A549 (cell line): ENCODE data around the gene CPEB4. TPM values are rescaled to one million over a fixed set of nuclear protein-coding genes. Genes with fewer than 3 reads are reported as not detected.

Experiments
- ATAC-seq, 2 experiments: fragments of 200-7000 bp in 1 of 2; fragments of >200 bp in 1 of 2; cut with Nextera tagmentation in 1 of 2; cut with Tn5 transposase in 1 of 2; 3 replicates each; pipeline versions ENCODE4 v1.8.0 to v1.9.1; 2018 to 2020; ENCODE audit warnings: mild to moderate bottlenecking in 1 of 2, moderate library complexity in 1 of 2
- CTCF ChIA-PET: fragments of 300-600 bp; sonication (Branson Sonifier 250); formaldehyde crosslinking; extraction: SDS; loops from one replicate; lab custom pipeline; 2021; ENCODE audit warnings: antibody characterized with exemption, inconsistent platforms; lab: Yijun Ruan, JAX
- POLR2A ChIA-PET: fragments of 350-600 bp; formaldehyde crosslinking; extraction: SDS; loops from one replicate; lab custom pipeline; 2021; ENCODE audit warnings: antibody characterized with exemption, inconsistent platforms; lab: Yijun Ruan, JAX
- DNase-seq, 2 experiments: peaks; one replicate each; pipeline versions ENCODE4 v3.0.0 to v3.0.0-alpha.2; 2011 to 2016; ENCODE audit warnings: low read depth in 1 of 2, low spot score in 1 of 2
- FAIRE-seq: peaks from 2 replicates; lab custom pipeline; 2011; peaks lifted over from hg19 to GRCh38; lab: Jason Lieb, UNC
- H3K27ac ChIP-seq, 2 experiments: fragments of >200 bp; sonication (Bioruptor Twin); formaldehyde crosslinking; 3 replicates each; pipeline ENCODE4 v1.5.1; 2016 to 2017
- H3K4me1 ChIP-seq: fragments of >200 bp; sonication (Bioruptor Twin); formaldehyde crosslinking; 3 replicates; pipeline ENCODE4 v1.6.1; 2016
- H3K4me2 ChIP-seq: fragments of >200 bp; sonication (Bioruptor Twin); formaldehyde crosslinking; 3 replicates; pipeline ENCODE4 v1.6.1; 2016
- H3K4me3 ChIP-seq: fragments of >200 bp; sonication (Bioruptor Twin); formaldehyde crosslinking; 3 replicates; pipeline ENCODE4 v1.5.1; 2016
- H3K9me3 ChIP-seq: fragments of >200 bp; sonication (Bioruptor Twin); formaldehyde crosslinking; 3 replicates; pipeline ENCODE4 v1.6.1; 2016
- CBX2 ChIP-seq: fragments of 200-600 bp; sonication (generic); IDR thresholded peaks from 2 replicates; pipeline ENCODE4 v1.6.1; 2016; ENCODE audit warnings: low read depth, mild to moderate bottlenecking, borderline replicate concordance
- CEBPB ChIP-seq, 2 experiments: fragments of >200 bp in 1 of 2; sonication (Bioruptor Twin) in 1 of 2; formaldehyde crosslinking in 1 of 2; IDR thresholded peaks; 2 replicates each; pipeline ENCODE4 v1.6.1; 2012 to 2016
- CHD2 ChIP-seq: fragments of 150-350 bp; IDR thresholded peaks from 2 replicates; pipeline ENCODE4 v1.6.1; 2014; ENCODE audit warnings: low read length; ENCODE audit not compliant: partially characterized antibody
- EP300 ChIP-seq, 2 experiments: fragments of >200 bp; sonication (Bioruptor Twin); formaldehyde crosslinking; IDR thresholded peaks; 2 replicates in 1 of 2; 3 replicates in 1 of 2; pipeline ENCODE4 v1.6.1; 2016 to 2017
- ESRRA ChIP-seq: fragments of 150-350 bp; IDR thresholded peaks from 2 replicates; pipeline ENCODE4 v1.6.1; 2014; ENCODE audit warnings: mild to moderate bottlenecking, low read length, borderline replicate concordance
- GATA3 ChIP-seq: IDR thresholded peaks from 2 replicates; pipeline ENCODE4 v1.6.1; 2012; ENCODE audit warnings: borderline replicate concordance
- HEYL ChIP-seq: fragments of 250-450 bp; sonication (Bioruptor Pico); IDR thresholded peaks from 2 replicates; pipeline ENCODE4 v1.8.0; 2021; ENCODE audit warnings: mild to moderate bottlenecking, moderate library complexity
- HOXB13 ChIP-seq: fragments of 250-450 bp; sonication (Bioruptor Pico); IDR thresholded peaks from 2 replicates; pipeline ENCODE4 v1.5.0; 2020; ENCODE audit warnings: low read depth, mild to moderate bottlenecking, moderate library complexity
- JUN ChIP-seq, 2 experiments: fragments of >200 bp; sonication (Bioruptor Twin); formaldehyde crosslinking; IDR thresholded peaks; 2 replicates in 1 of 2; 3 replicates in 1 of 2; pipeline ENCODE4 v1.6.1; 2016 to 2017
- KDM1A ChIP-seq: fragments of 200-600 bp; sonication (generic); IDR thresholded peaks from 2 replicates; pipeline ENCODE4 v1.6.1; 2016; ENCODE audit warnings: low read depth, mild to moderate bottlenecking
- MAFK ChIP-seq: fragments of 450-650 bp; IDR thresholded peaks from 2 replicates; pipeline ENCODE4 v1.6.1; 2014; ENCODE audit not compliant: partially characterized antibody
- NPAS2 ChIP-seq: fragments of 250-450 bp; sonication (Bioruptor Pico); IDR thresholded peaks from 2 replicates; pipeline ENCODE4 v1.8.0; 2022; ENCODE audit warnings: mild to moderate bottlenecking, moderate library complexity, borderline replicate concordance
- POLR2AphosphoS2 ChIP-seq: conservative IDR thresholded peaks from 2 replicates; pipeline ENCODE4 v1.6.1; 2012; ENCODE audit warnings: low read length, improper control_type of control experiment, inconsistent platforms
- RARB ChIP-seq: fragments of 250-450 bp; sonication (Bioruptor Pico); IDR thresholded peaks from 2 replicates; pipeline ENCODE4 v1.8.0; 2021; ENCODE audit warnings: mild to moderate bottlenecking, moderate library complexity
- SMC3 ChIP-seq: fragments of >200 bp; sonication (Bioruptor Twin); formaldehyde crosslinking; IDR thresholded peaks from 3 replicates; pipeline ENCODE4 v1.6.1; 2018; ENCODE audit warnings: inconsistent platforms
- SREBF2 ChIP-seq: fragments of 450-650 bp; IDR thresholded peaks from 2 replicates; pipeline ENCODE4 v1.6.1; 2014; ENCODE audit warnings: mild to moderate bottlenecking, moderate library complexity
- TFCP2L1 ChIP-seq: fragments of 250-450 bp; sonication (Bioruptor Pico); IDR thresholded peaks from 2 replicates; pipeline ENCODE4 v1.5.0; 2021; ENCODE audit warnings: mild to moderate bottlenecking
- ZNF302 ChIP-seq: fragments of 250-450 bp; sonication (Bioruptor Pico); IDR thresholded peaks from 2 replicates; pipeline ENCODE4 v1.9.0; 2021; ENCODE audit warnings: inconsistent platforms, mild to moderate bottlenecking, moderate library complexity
- ZSCAN20 ChIP-seq: fragments of 250-450 bp; sonication (Bioruptor Pico); IDR thresholded peaks from 2 replicates; pipeline ENCODE4 v1.8.0; 2022; ENCODE audit warnings: mild to moderate bottlenecking, moderate library complexity
- WGBS: methylation state at CpG from one replicate; pipeline ENCODE4 v1.1.6; 2017; ENCODE audit errors: missing lambda C conversion rate; 5-methylcytosine and 5-hydroxymethylcytosine counted together
- polyA plus RNA-seq, 4 experiments: library from polyadenylated mRNA; depleted of rRNA in 3 of 4; stranded (reverse); fragments of >200 nt; fragmentation: RNase III in 1 of 4; extraction: RNeasy Plus Mini Kit Qiagen cat#74134 plus additional on column Dnase treatment in 1 of 4; gene quantifications; 2 replicates in 3 of 4; 3 replicates in 1 of 4; pipeline ENCODE4 v1.2.3, GENCODE V29; 2011 to 2017
- TF ChIP-seq, protein P1 (sequence below): IDR thresholded peaks from 2 replicates; pipeline ENCODE4 v1.6.1; 2012
- TF ChIP-seq, protein P2 (sequence below): fragments of >200 bp; sonication (Bioruptor Twin); formaldehyde crosslinking; IDR thresholded peaks from 2 replicates; pipeline ENCODE4 v1.6.1; 2016
- TF ChIP-seq, protein P3 (sequence below): fragments of 250-450 bp; sonication (Bioruptor Pico); IDR thresholded peaks from 2 replicates; pipeline ENCODE4 v1.5.0; 2021; ENCODE audit warnings: mild to moderate bottlenecking, moderate library complexity, borderline replicate concordance

CPEB4 gene
- polyA plus RNA-seq, 2 of the 4 experiments (the other 2 are of a cell fraction) = 11.4 to 50.0 TPM

DNA sequence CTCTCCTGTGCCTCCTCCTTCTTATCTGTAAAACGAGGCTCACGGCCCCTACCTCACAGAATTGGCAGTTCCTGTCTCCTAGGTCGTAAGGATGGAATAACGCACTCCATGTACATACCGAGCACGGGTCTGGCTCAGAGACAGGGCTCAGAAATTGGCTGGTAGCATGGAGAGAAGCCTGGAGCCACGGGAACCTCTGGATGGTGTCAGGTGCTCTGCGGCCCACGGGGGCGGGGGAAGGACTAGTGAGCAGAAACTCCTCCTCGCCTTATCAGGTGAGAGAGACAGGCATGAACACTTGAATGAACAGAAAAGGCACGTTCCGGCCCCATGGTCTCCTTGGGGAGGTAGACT is 85.4 kb downstream of the CPEB4 start:
- CTCF ChIA-PET = interaction anchor here (0.6 to 9.2 kb wide), 64 partner anchors 10 to 1364 kb away, joined by 3 to 229 read pairs (median 4); partner anchors contain the start of genes BOD1 and C5orf47
- Histone ChIP-seq H3K9me3 (no peaks in the 10 kb centered on the region), H3K27ac (peak overlapping the region; percentile 96 to 97), H3K4me3 (peak overlapping the region; percentile 35; the same call in 2 of the 3 replicates), H3K4me1 (peaks cover 49% of the 10 kb centered on the region), H3K4me2 (peak overlapping the region; percentile 83)
- FAIRE-seq (no peak), DNase-seq (no peak), ATAC-seq (no peak; a peak in 1 of 6 replicates)
- TF ChIP-seq CHD2 (no peak), GATA3 (no peak), JUN (IDR thresholded peaks at IDR 0.05) (no peak), NPAS2 (CRISPR knock-in tag) (no peak), MAFK (no peak), POLR2AphosphoS2 (no peak), EP300 (IDR thresholded peaks at IDR 0.05) (no peak), KDM1A (no peak), SMC3 (no peak), ZSCAN20 (CRISPR knock-in tag) (no peak)
- TF ChIP-seq, protein P1, sequence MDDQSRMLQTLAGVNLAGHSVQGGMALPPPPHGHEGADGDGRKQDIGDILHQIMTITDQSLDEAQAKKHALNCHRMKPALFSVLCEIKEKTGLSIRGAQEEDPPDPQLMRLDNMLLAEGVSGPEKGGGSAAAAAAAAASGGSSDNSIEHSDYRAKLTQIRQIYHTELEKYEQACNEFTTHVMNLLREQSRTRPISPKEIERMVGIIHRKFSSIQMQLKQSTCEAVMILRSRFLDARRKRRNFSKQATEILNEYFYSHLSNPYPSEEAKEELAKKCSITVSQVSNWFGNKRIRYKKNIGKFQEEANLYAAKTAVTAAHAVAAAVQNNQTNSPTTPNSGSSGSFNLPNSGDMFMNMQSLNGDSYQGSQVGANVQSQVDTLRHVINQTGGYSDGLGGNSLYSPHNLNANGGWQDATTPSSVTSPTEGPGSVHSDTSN = no peak
- TF ChIP-seq, protein P2, sequence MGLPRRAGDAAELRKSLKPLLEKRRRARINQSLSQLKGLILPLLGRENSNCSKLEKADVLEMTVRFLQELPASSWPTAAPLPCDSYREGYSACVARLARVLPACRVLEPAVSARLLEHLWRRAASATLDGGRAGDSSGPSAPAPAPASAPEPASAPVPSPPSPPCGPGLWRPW = no peak
- WGBS = 44% methylated on average over 13 of the region's 13 CpGs
- POLR2A ChIA-PET = interaction anchor here (0.6 to 2.1 kb wide), 3 partner anchors 10 to 357 kb away, joined by 3 to 12 read pairs (median 5); partner anchors contain the start of gene BOD1

DNA sequence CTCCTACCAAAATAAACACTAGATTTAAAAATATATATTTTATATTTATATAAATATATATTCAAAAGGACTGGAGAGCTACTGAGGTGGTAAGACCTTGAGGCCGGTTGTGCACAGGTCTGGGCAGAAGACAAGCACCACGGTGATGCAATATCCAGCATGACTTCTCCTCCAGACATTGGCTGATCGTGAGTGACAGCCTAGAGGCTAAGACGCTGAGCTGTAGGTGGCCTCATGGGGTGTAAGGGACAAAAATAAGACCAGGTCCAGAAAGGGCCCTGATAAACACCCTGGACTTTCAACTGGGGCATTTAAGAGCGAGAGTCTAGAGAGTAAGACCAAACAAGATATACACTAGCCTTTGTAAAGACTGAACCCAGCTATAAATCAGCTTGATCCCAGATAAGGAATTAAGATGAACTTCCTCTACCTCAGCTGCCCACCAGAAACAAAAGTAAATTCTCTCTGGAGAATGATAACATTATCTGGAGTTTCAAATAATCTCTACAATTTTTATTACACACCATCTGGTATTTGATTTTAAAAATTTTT is 86.6 kb downstream of the CPEB4 start:
- peak overlapping the region; percentile 9 to 96; a peak in 2 of 6 replicates for H3K27ac ChIP-seq
- no peak overlapping the region for H3K4me2 ChIP-seq
- no peak overlapping the region for H3K4me3 ChIP-seq
- FAIRE-seq (no peak), ATAC-seq (no peak), DNase-seq (no peak)
- H3K9me3 ChIP-seq = no peaks in the 10 kb centered on the region
- 70% methylated on average over 5 of the region's 5 CpGs for WGBS
- POLR2A ChIA-PET = no interaction called here
- H3K4me1 ChIP-seq = peaks cover 39% of the 10 kb centered on the region
- TF ChIP-seq SREBF2 (no peak), CEBPB (IDR thresholded peaks at IDR 0.05) (no peak), TFCP2L1 (CRISPR knock-in tag) (no peak), EP300 (IDR thresholded peaks at IDR 0.05) (no peak), CBX2 (no peak), HEYL (CRISPR knock-in tag) (no peak), ZNF302 (CRISPR knock-in tag) (no peak), RARB (no peak), HOXB13 (CRISPR knock-in tag) (no peak), ESRRA (no peak)
- TF ChIP-seq, protein P3, sequence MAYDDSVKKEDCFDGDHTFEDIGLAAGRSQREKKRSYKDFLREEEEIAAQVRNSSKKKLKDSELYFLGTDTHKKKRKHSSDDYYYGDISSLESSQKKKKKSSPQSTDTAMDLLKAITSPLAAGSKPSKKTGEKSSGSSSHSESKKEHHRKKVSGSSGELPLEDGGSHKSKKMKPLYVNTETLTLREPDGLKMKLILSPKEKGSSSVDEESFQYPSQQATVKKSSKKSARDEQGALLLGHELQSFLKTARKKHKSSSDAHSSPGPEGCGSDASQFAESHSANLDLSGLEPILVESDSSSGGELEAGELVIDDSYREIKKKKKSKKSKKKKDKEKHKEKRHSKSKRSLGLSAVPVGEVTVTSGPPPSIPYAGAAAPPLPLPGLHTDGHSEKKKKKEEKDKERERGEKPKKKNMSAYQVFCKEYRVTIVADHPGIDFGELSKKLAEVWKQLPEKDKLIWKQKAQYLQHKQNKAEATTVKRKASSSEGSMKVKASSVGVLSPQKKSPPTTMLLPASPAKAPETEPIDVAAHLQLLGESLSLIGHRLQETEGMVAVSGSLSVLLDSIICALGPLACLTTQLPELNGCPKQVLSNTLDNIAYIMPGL (CRISPR knock-in tag) = no peak
- TF ChIP-seq, protein P2 = no peak
- TF ChIP-seq, protein P1 = no peak
- TF ChIP-seq, all 56 proteins: peak for 0
- CTCF ChIA-PET = interaction anchor here (0.7 to 9.2 kb wide), 14 partner anchors 9 to 681 kb away, joined by 3 to 229 read pairs (median 10); partner anchors contain the start of genes BOD1, C5orf47 and NSG2
